Measurements from ENCODE around the gene FLAD1.

Gene FLAD1

GRCh38 chr1:155000411-155000725 is 17.2 kb downstream of the FLAD1 start:
- peak overlapping the region; percentile 66 for H3K4me3 ChIP-seq (ENCODE audit: low read depth, low read length)
- no peak for DNase-seq (ENCODE audit: low read depth)

GRCh38 chr1:155000726-155001424 is 17.7 kb downstream of the FLAD1 start:
- peak overlapping the region; percentile 66 for H3K4me3 ChIP-seq (ENCODE audit: low read depth, low read length)
- DNase-seq (ENCODE audit: low read depth), result peak; percentile 67

DNA sequence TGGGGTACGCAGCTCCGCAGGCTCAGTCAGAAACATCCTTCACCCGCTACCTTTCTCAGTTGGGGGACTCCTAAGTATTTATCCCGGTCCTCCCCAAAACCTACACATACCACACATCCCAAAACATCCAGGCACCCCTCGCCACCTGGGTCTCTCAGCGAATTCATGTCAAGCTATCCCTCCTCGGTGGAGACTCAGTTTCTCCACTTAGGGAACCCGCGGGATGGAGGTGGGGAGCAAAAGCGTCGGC is 18.2 kb downstream of the FLAD1 start:
- peak overlapping the region; percentile 66 for H3K4me3 ChIP-seq (ENCODE audit: low read depth, low read length)
- no peak for DNase-seq (ENCODE audit: low read depth)

- peak; percentile 96 for DNase-seq (ENCODE audit: low read depth)
- peak overlapping the region; percentile 66 for H3K4me3 ChIP-seq (ENCODE audit: low read depth, low read length)
These were observed 18.7 kb downstream of the FLAD1 start for GRCh38 chr1:155001675-155002463.

- peak within 1 kb of the TSS; percentile 85 for H3K4me3 ChIP-seq (ENCODE audit: low read depth, low read length)
- no peak for DNase-seq (ENCODE audit: low read depth)
These were observed 19.5 kb downstream of the FLAD1 start, which contains the start of gene ZBTB7B for GRCh38 chr1:155002464-155003226. Gene ZBTB7B, plus strand, starts transcription at chr1:155002802. Its CDS starts 11,859 bp downstream, at chr1:155014661.

- DNase-seq (ENCODE audit: low read depth), result no peak
These were observed 20.2 kb downstream of the FLAD1 start for GRCh38 chr1:155003227-155003765.

DNA sequence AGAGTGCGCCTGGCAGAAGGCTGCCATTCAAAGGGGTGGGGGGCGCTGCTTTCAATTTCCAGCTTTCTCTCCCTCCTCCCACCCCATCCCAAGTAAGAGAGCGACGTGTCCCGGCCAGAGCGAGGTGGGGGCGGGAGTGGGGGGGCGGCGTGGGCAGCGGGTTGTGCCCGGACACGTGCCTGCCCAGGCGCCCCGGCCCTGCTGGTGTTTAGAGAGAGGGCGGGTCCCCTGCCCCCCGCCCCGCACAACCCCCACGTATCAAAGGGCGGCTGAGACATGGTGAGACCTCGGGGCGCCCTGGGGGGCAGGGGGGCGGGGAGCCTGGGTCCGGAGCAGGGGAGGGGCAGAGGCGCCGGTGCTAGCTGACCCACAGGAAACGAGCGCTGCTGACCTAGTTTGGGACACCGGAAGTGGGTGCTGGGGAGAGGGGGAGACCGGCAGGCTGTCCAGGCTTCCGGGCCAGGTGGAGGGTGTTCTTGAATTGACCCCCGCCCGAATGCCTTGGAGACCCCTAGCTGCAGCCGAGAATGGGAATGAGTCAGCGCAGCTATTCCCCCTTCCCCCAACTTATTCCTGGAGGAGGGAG is 20.7 kb downstream of the FLAD1 start:
- no peak for DNase-seq (ENCODE audit: low read depth)
- H3K4me3 ChIP-seq (ENCODE audit: low read depth, low read length), result peak overlapping the region; percentile 85

More at GRCh38 chr1:155003227-155003765, 20.2 kb downstream of the FLAD1 start:
- H3K4me3 ChIP-seq (ENCODE audit: low read depth, low read length), result peak overlapping the region; percentile 85

DNA sequence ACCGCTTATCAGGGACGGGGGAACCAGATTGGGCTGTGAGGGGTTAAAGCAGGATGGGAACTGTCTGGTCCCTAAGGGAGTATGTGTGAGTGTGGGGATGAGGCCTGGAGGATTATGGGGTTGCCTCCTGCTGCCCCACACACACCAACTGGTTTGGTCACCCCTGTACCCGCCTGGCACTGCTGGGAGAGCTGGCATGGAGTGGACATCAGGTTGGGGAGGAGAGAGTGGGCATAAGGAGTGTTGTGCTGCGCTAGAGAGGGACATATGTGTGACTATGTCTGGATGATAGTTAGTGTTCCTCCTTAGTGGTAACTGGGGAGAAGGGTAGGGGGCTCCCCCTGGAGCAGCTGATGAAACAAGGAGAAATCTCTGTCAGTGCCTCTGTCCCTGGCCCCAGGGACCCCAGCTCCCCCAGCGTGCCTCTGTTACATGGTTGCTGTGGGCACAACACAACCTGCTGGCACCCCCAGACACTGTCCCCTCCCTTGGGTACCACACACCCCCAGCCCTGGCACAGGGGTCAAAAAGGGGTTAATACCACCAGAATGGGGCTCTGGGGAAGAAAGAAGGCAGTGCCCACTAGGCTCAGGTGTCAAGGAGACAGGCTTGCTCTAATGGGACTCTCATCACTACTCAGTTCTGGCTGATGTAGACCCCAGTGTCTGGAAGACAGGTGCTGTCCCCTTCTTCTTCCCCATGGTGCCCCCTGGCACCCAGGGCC is 21.4 kb downstream of the FLAD1 start:
- DNase-seq (ENCODE audit: low read depth), result no peak
- H3K4me3 ChIP-seq (ENCODE audit: low read depth, low read length), result peak overlapping the region; percentile 85

GRCh38 chr1:155005076-155006011 is 22.2 kb downstream of the FLAD1 start:
- no peak overlapping the region for H3K4me3 ChIP-seq (ENCODE audit: low read depth, low read length)

DNA sequence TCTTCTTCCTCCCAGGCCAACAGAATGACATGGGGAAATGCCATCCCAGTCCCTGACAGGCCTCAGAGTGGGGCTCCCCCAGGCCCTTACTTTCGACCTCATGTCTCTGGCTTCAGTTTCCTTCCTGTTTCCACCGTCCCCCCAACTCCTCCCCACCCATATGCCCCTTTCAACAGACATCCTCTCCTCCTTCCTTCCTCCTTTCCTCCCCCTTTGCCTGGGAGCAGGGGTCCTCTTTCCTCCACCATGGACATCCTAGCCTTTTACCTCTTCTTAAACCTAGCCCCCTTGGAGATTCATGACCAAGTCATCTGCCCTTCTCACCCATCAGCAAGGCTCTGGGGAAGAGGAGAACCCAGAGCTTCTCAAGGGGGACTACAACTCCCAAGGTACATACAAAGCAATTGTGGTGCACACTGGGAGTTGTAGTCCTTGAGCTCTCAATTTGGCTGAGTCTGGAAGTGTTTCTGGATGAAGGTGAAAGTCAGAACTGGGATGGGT is 23.5 kb downstream of the FLAD1 start:
- H3K4me3 ChIP-seq (ENCODE audit: low read depth, low read length), result no peak overlapping the region
- no peak for DNase-seq (ENCODE audit: low read depth)

More at GRCh38 chr1:155005076-155006011, 22.2 kb downstream of the FLAD1 start:
- DNase-seq (ENCODE audit: low read depth), result no peak

- no peak for DNase-seq (ENCODE audit: low read depth)
- no peak overlapping the region for H3K4me3 ChIP-seq (ENCODE audit: low read depth, low read length)
These were observed 24.2 kb downstream of the FLAD1 start for GRCh38 chr1:155007251-155007828.

DNA sequence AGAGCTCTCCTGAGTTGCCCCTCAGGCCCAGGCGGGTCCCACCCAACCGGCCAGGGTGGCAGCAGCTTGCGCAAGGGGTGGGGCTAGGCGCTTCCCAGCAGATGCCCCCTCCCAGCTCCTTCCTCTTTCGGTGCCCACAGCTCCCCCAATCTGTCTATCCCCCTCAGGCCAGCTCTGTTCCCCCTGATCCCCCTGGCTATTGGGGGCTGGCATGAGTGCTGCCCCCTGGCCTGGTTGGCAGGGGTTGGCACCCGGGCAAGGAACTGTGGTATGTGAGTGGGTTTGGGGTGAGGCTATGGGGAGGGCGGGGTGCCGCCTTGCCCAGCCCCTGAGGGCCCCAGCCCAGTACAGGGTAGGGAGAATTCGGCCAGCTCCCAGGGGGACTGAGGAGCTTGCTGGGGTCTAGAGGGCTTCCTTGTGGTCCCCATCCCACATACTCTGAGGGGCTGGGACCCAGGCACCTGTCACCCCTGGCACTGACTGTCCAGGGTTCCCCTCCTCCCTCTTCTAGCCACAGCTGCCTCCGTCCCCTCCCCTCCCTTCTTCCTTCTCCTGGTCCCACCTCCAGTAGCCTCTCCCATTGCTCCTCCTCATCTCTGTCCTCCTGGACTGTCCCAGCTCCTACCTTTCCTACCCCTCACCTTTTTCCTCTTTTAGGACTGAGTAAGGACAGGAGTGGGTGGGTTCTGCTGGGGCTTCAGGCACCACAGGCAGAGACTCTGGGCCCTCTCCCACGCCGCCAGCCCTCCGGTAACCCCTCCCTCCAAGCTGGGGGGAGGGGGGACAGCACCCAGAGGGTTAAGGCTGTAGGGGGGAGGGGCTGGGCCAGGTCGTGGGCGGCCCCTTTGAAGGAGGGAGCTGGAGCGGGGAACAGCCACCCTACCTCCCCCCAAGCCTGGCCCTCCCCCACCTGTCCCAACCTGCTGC is 25.1 kb downstream of the FLAD1 start:
- DNase-seq (ENCODE audit: low read depth), result no peak
- no peak overlapping the region for H3K4me3 ChIP-seq (ENCODE audit: low read depth, low read length)

GRCh38 chr1:155009221-155009711 is 26.1 kb downstream of the FLAD1 start:
- H3K4me3 ChIP-seq (ENCODE audit: low read depth, low read length), result no peak overlapping the region
- DNase-seq (ENCODE audit: low read depth), result no peak

- DNase-seq (ENCODE audit: low read depth), result no peak
- H3K4me3 ChIP-seq (ENCODE audit: low read depth, low read length), result no peak overlapping the region
These were observed 26.6 kb downstream of the FLAD1 start for GRCh38 chr1:155009742-155010141.

GRCh38 chr1:155010211-155010918 is 27.2 kb downstream of the FLAD1 start:
- no peak overlapping the region for H3K4me3 ChIP-seq (ENCODE audit: low read depth, low read length)
- DNase-seq (ENCODE audit: low read depth), result no peak

GRCh38 chr1:155011004-155011416 is 27.9 kb downstream of the FLAD1 start:
- H3K4me3 ChIP-seq (ENCODE audit: low read depth, low read length), result no peak overlapping the region
- DNase-seq (ENCODE audit: low read depth), result no peak
